Esophagus mucosa (tissue), 1 donor: ENCODE results near the gene GGNBP2. TPM values are rescaled to one million over a fixed set of nuclear protein-coding genes. Genes with fewer than 3 reads are reported as not detected.
"Not testable (repeated sequence)": the region's sequence is repeated elsewhere in the genome, so short reads cannot be mapped to it uniquely, and the experiment has no call there.

Source experiments
- ATAC-seq: fragments of 200-7000 bp; cut with Tn5 transposase; one replicate; pipeline ENCODE4 v1.9.1; 2020
- total RNA-seq: library from RNA; stranded (reverse); gene quantifications from one replicate; pipeline ENCODE4 v1.2.4, GENCODE V29; 2023
- donor health status: DM: yes; HTN: yes; CAD: no.

The GGNBP2 gene
- total RNA-seq = 43.6 TPM

- ATAC-seq = peak; percentile 85
These were observed at the start of gene GGNBP2 for GRCh38 chr17:36544307-36545076. Gene GGNBP2, plus strand, starts transcription at chr17:36544919. Its CDS starts 806 bp downstream, at chr17:36545725.

DNA sequence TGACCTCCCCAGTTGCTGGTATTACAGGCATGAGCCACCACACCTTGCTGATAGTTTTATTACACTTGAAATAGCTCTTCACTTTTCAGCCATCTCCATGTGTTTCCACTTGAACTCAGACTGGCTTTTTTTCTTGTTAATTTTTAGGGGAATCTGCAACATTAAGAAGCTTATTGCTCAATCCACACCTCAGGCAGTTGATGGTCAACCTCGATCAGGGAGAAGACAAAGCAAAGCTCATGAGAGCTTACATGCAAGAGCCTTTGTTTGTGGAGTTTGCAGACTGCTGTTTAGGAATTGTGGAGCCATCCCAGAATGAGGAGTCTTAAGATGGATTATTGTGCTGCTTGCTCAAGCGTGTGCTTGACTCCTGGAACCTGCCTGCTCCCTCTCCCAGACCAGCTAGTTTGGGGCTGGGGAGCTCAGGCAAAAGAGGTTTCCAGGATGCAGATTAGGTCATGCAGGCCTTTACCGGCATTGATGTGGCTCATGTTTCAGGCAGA lies 49.6 kb upstream of the GGNBP2 start:
- ATAC-seq = no peak

- ATAC-seq = no peak
These were observed 48.5 kb upstream of the GGNBP2 start for GRCh38 chr17:36496018-36496789.

- ATAC-seq = no peak
These were observed 46.6 kb upstream of the GGNBP2 start for GRCh38 chr17:36498155-36498554.

GRCh38 chr17:36498560-36499300 lies 46.0 kb upstream of the GGNBP2 start:
- no peak for ATAC-seq

GRCh38 chr17:36500745-36501225 lies 43.9 kb upstream of the GGNBP2 start:
- peak; percentile 15 for ATAC-seq

DNA sequence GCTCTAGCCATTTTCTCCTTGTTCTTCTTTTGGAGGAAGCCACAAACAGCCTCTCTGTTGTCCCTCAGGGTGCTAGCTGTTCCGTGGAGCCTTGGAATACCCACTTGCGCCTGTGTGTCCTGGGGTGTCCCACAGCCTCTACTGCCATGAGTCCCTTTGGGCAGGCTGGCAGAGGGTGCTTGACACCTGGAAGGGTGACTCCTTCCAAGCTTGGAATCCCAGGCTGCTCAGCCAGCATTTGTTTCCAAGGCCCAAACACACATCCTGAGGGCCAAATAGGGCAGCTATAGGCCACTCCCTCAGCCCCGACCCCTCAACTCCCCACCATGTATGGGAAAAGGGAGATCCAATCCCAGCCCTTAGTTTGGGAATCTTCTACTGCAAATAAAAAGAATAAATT lies 43.4 kb upstream of the GGNBP2 start:
- ATAC-seq = no peak

GRCh38 chr17:36501963-36502362 lies 42.8 kb upstream of the GGNBP2 start:
- ATAC-seq = no peak

DNA sequence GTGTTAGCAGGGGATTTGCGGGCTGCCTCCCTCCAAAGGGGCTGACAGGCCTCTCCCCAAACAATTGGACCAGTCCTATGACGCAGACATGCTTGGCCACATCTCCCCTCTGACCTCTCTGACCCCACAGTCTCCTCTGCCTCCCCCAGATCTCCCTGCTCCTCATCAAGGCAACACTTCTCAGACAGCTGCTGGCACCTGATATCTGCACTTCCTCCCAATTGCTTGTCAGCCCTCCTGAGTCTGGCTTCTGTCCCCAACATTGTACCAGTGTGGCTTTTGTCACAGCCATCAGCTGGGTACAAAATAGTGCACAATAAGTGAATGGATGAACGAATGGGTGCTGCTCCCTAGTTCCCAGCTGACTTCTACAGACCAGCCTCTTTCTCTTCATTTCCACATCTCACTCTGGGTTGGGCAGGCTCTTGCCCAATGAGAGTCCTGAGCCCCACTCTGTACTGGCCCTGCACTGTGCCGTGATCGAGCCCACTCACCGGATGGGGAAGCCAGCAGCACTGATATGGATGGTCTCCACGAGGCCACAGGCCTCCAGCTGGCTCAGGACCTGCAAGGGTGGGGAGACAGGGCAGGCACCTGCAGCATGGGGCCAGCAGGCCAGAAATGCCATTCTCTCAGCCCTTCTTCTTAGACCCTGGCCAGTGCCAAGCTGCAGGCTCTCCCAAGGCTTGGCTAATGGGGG lies 41.1 kb upstream of the GGNBP2 start:
- ATAC-seq = no peak

- ATAC-seq = no peak
These were observed 40.6 kb upstream of the GGNBP2 start for GRCh38 chr17:36504156-36504545.

DNA sequence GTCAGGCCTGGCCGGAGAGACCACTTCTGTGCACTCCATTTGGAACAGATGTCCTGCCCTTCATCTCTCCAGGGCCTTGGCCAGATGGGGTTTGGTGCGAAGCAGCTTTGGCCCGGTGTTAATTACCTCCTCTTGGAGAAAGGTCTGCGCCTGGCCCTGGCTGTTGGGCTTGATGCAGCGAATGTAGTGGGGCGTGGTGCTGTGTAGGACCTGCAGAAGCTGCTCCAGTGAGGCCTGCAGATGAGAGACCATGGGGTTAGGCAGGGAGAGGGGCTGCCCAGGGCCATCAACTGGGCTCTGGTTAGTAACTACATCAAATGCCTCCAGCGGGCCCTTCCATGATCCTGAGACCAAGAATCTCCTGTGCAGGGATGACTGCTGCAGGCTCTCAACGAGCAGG lies 39.5 kb upstream of the GGNBP2 start:
- no peak for ATAC-seq

- no peak for ATAC-seq
These were observed 38.4 kb upstream of the GGNBP2 start for GRCh38 chr17:36506249-36506826.

DNA sequence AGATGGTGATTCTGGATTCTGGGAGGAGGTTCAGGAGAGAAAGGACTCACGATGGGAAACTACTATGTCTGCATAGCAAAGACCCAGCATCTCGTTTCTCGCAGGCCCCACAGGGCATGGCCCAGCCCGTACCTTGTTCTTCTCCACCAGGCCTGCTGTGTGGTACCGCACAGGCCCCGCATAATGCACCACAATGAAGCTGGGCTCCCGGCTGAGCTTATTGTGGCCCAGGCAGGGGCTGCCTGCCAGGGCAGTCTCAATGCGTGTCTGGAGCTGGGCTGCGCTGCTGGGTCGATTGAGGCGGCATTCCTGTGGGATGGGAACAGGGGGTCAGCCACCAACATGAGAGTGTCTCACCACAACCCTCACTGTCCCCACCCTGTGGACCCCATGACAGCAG lies 37.9 kb upstream of the GGNBP2 start:
- ATAC-seq = no peak

GRCh38 chr17:36507266-36507665 lies 37.5 kb upstream of the GGNBP2 start:
- ATAC-seq = no peak

GRCh38 chr17:36508439-36508838 lies 36.3 kb upstream of the GGNBP2 start:
- ATAC-seq = not testable (repeated sequence)

DNA sequence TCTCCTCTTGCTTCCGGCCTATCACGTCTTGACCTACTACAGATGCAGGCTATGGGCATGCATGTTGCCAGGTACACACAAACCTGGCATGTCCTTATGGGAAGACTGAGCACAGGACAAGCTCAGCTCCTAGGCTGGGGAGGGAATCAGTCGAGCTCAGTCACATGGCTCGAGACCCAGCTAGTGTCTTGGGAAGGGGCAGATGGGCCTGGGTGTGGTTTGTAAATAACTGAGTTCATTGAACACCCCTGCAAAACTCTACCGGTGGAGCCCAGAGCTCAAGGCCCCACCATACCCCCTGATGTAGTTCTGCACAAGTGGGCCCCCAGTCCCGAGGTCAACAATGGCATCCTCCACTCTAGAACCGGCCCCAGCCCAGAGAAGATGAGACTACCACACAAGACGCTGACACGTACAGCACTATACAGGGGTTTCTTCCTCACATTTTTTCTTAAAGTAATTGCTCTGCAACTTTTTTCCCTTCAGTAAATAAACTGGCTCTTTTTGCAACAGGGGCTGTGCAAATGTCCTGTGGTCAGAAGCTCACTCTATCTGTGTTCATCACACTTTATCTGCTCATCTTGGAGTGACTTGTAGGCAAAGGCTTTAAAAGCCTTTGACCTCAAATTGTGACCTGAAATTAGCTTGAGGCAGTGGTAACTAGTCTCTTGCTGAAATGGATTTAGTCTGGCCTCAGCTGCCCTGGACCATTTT lies 35.3 kb upstream of the GGNBP2 start:
- ATAC-seq = no peak

DNA sequence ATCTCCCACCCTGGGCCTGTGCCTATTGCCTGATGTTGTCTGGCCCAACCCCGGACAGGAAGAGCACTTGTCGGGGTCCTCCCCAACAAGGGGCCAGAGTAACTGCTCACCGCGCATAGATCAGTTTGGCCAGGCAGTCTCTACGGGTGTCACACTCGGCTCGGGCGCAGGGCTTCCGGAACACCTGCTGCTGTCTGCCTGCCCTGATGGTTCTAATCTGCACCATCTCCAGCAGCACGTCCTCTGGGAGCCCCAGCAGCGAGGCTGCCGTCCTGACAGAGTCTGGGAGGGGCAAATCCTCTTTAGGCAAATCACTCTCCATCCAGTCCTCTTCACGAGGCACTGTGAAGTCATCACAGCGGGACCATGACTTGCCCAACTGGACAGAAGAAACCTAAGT lies 34.1 kb upstream of the GGNBP2 start:
- no peak for ATAC-seq

- ATAC-seq = no peak
These were observed 33.5 kb upstream of the GGNBP2 start for GRCh38 chr17:36511216-36511615.

- peak; percentile 9 for ATAC-seq
These were observed 32.1 kb upstream of the GGNBP2 start for GRCh38 chr17:36512641-36513040.

DNA sequence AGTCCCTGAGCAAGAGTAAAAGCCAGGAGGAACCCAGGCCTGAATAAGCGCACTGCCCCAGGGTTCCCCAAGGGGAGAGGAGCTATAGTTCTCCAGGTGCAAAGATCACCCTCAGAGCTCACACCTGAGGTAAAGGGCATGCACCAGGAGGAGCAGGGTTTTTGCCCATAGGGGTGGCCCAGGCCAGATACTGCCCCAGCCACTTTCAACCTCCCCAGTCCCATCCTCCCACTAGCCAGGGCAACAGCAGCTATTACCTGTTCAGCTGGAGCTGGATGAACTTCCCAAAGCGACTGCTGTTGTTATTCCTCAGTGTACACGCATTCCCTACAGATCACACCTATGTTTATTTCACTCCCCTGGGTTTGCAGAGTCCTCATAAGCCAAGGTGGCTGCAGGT lies 29.9 kb upstream of the GGNBP2 start:
- ATAC-seq = peak; percentile 6

DNA sequence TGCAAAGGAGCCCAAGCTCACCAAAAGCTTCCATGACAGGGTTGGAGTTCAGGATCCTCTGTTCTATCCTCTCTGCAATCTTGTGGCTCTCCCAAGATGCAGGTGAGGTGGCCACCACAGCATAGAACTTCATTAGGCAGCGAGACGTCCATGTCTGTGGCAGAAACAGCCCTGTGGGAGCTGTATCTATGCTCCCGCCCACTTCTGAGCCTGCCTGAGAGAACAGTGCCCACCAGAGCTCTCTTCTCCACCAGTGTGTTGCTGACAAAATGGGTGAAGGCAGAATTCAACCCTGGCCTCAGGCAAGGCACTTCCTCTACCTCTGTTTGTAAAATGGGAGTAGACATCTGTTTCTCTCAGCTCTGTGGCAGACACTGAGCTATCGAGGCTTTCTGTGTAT lies 28.9 kb upstream of the GGNBP2 start:
- ATAC-seq = no peak
